Naive thymus-derived CD4-positive, alpha-beta T cell (primary cell): ENCODE data around the gene CD226. TPM values are rescaled to one million over a fixed set of nuclear protein-coding genes. Genes with fewer than 3 reads are reported as not detected.

Source experiments
- ATAC-seq: fragments of 150-1000 bp; cut with Tn5 transposase; 2 replicates; pipeline ENCODE4 v1.10.0; 2021; ENCODE audit warnings: mild to moderate bottlenecking, moderate library complexity
- CTCF ChIA-PET: fragments of 350-600 bp; sonication (Branson Sonifier 250); formaldehyde crosslinking; loops from one replicate; lab custom pipeline; 2021; ENCODE audit warnings: antibody characterized with exemption; lab: Charles Lee
- POLR2A ChIA-PET: fragments of 350-600 bp; sonication (Branson Sonifier 250); formaldehyde crosslinking; loops from one replicate; lab custom pipeline; 2021; ENCODE audit warnings: antibody characterized with exemption, inconsistent platforms; lab: Charles Lee
- DNase-seq, 9 donors: peaks; one replicate each; pipeline versions ENCODE4 v3.0.0 to v3.0.0-alpha.2; 2020 to 2022; ENCODE audit warnings: mixed read lengths in 1 of 9
- H3K27ac ChIP-seq: one replicate; pipeline ENCODE4 v1.7.0; 2013; ENCODE audit warnings: mild to moderate bottlenecking, low read depth, low read length, moderate library complexity
- H3K27me3 ChIP-seq, 2 donors: one replicate each; pipeline ENCODE4 v1.7.0; 2013; ENCODE audit warnings: low read length in 2 of 2, mild to moderate bottlenecking in 2 of 2, moderate library complexity in 2 of 2; ENCODE audit not compliant: control insufficient read depth in 2 of 2, insufficient read depth in 2 of 2
- H3K36me3 ChIP-seq, 3 experiments: 1 replicate in 2 of 3; 2 replicates in 1 of 3; pipeline ENCODE4 v1.7.0; 2013; ENCODE audit warnings: low read length in 3 of 3, mild to moderate bottlenecking in 3 of 3, moderate library complexity in 1 of 3; ENCODE audit not compliant: insufficient read depth in 3 of 3, control insufficient read depth in 2 of 3
- H3K4me1 ChIP-seq, 2 donors: one replicate each; pipeline ENCODE4 v1.7.0; 2013; ENCODE audit warnings: low read length in 2 of 2, mild to moderate bottlenecking in 2 of 2, moderate library complexity in 1 of 2; ENCODE audit not compliant: control insufficient read depth in 2 of 2, insufficient read depth in 2 of 2
- H3K4me3 ChIP-seq: 2 replicates; pipeline ENCODE4 v1.7.0; 2013; ENCODE audit warnings: mild to moderate bottlenecking, low read length
- H3K9me3 ChIP-seq, 3 experiments: 1 replicate in 2 of 3; 2 replicates in 1 of 3; pipeline ENCODE4 v1.7.0; 2013; ENCODE audit warnings: low read length in 3 of 3; ENCODE audit not compliant: control insufficient read depth in 2 of 3
- H3K27ac Mint-ChIP-seq, 9 donors: one replicate each; pipeline ENCODE4 v1.8.0; 2020 to 2022; ENCODE audit warnings: mixed read lengths in 9 of 9, mild to moderate bottlenecking in 8 of 9, moderate library complexity in 5 of 9, inconsistent platforms in 2 of 9
- H3K27me3 Mint-ChIP-seq, 5 donors: one replicate each; pipeline ENCODE4 v1.8.0; 2021 to 2022; ENCODE audit warnings: mixed read lengths in 5 of 5, mild to moderate bottlenecking in 1 of 5
- H3K36me3 Mint-ChIP-seq, 5 donors: one replicate each; pipeline ENCODE4 v1.8.0; 2020 to 2022; ENCODE audit warnings: mixed read lengths in 5 of 5, mild to moderate bottlenecking in 3 of 5, inconsistent platforms in 1 of 5
- H3K4me1 Mint-ChIP-seq, 7 donors: one replicate each; pipeline ENCODE4 v1.8.0; 2020 to 2022; ENCODE audit warnings: mixed read lengths in 7 of 7, mild to moderate bottlenecking in 3 of 7, inconsistent platforms in 1 of 7
- H3K4me3 Mint-ChIP-seq, 10 donors: one replicate each; pipeline ENCODE4 v1.8.0; 2020 to 2022; ENCODE audit warnings: mild to moderate bottlenecking in 10 of 10, mixed read lengths in 10 of 10, moderate library complexity in 6 of 10, inconsistent platforms in 2 of 10
- H3K9me3 Mint-ChIP-seq, 11 donors: one replicate each; pipeline ENCODE4 v1.8.0; 2020 to 2022; ENCODE audit warnings: mixed read lengths in 11 of 11, mild to moderate bottlenecking in 4 of 11, inconsistent platforms in 1 of 11, moderate library complexity in 1 of 11
- intact Hi-C, 2 donors: fragments of 100-400 bp; cut with micrococcal nuclease; formaldehyde crosslinking; loops; one replicate each; pipeline ENCODE4 v1.15.1; 2023
- polyA plus RNA-seq, 2 donors: library from polyadenylated mRNA; unstranded; fragments of 300-500 nt; fragmentation: Illumina TruSeq; gene quantifications; one replicate each; pipeline ENCODE4 v1.2.3, GENCODE V29; 2021
- total RNA-seq, 6 experiments: library from RNA in 5 of 6; stranded (reverse) in 5 of 6; gene quantifications; 1 replicate in 5 of 6; 2 replicates in 1 of 6; pipeline ENCODE4 v1.2.3 and lab custom pipeline; 2021 to 2026

Gene CD226
- total and polyA plus RNA-seq, 7 experiments from 2014 or later = 27.9 to 103 (median 45.9) TPM

DNA sequence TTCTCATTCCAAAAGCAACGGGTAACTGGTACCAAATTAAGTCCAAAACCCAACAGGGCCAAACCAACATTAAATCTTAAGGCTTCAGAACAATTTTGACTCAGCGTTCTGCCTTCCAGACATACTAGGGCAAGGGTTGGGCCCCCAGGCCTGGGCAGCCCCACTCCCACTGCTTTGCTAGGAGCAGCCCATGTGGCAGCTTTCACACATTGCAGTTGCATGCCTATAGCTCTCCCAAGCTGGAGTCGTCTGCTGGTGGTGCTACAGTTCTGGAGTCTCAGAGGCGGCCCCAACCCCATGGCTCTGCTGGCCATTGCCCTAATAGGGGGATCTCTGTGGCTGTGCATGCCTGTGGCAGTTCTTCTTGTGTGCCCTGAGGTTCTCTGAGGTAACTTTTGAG is 37.6 kb upstream of the CD226 start:
- Mint-ChIP-seq H3K4me3 (no peak overlapping the region), H3K27me3 (no peaks in the 10 kb centered on the region), H3K27ac (no peak overlapping the region), H3K36me3 (peaks cover 25 to 43% (median 41%) of the 10 kb centered on the region in 5 donors), H3K9me3 (peaks cover under 1 to 32% (median 28%) of the 10 kb centered on the region in 11 donors), H3K4me1 (peaks cover 2 to 31% (median 16%) of the 10 kb centered on the region in 7 donors)
- ChIA-PET CTCF (no interaction called here), POLR2A (no interaction called here)
- H3K4me1 ChIP-seq = no peaks in the 10 kb centered on the region
- no peak overlapping the region for H3K27ac ChIP-seq
- H3K27me3 ChIP-seq = no peaks in the 10 kb centered on the region
- H3K9me3 ChIP-seq = peaks cover 0 to 9% (median 4%) of the 10 kb centered on the region in 3 experiments
- H3K36me3 ChIP-seq = no peaks in the 10 kb centered on the region
- ATAC-seq (no peak), DNase-seq (no peak)
- intact Hi-C loops = no loop called here
- H3K4me3 ChIP-seq = no peak overlapping the region

GRCh38 chr18:69982417-69982816 is 34.7 kb upstream of the CD226 start:
- peak overlapping the region in 1 of 9 donors; percentile 29 for H3K27ac Mint-ChIP-seq
- peaks cover 14 to 40% (median 33%) of the 10 kb centered on the region in 5 donors for H3K36me3 Mint-ChIP-seq
- H3K27ac ChIP-seq = no peak overlapping the region
- H3K4me3 ChIP-seq = no peak overlapping the region
- no peaks in the 10 kb centered on the region for H3K27me3 ChIP-seq
- ChIA-PET POLR2A (no interaction called here), CTCF (no interaction called here)
- H3K27me3 Mint-ChIP-seq = no peaks in the 10 kb centered on the region
- peaks cover 2 to 11% (median 7%) of the 10 kb centered on the region in 11 donors for H3K9me3 Mint-ChIP-seq
- intact Hi-C loops = no loop called here
- no peaks in the 10 kb centered on the region for H3K36me3 ChIP-seq
- H3K4me3 Mint-ChIP-seq = no peak overlapping the region
- no peak for ATAC-seq
- DNase-seq = no peak
- H3K4me1 ChIP-seq = no peaks in the 10 kb centered on the region
- peaks cover 6 to 46% (median 16%) of the 10 kb centered on the region in 7 donors for H3K4me1 Mint-ChIP-seq
- no peaks in the 10 kb centered on the region for H3K9me3 ChIP-seq

DNA sequence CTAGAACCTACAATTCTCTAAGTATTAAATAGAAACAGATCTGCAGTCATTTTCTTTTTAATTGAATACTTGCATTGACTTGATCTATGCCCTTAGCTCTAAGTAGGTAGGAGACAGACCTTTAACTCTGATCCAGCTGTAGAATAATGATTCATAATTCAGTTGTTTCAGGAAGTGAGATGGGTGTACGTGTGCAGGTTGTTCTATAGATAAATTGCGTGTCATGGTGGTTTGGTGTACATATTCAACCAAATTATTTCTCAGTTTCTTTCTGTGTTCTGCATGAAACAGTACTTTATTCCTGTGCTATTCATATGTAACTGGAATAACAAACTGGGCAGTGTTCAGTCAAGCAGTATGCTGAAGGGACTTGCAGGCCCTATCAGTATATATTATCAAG is 34.3 kb upstream of the CD226 start:
- ATAC-seq (no peak), DNase-seq (no peak)
- Histone ChIP-seq H3K4me3 (no peak overlapping the region), H3K36me3 (no peaks in the 10 kb centered on the region), H3K4me1 (no peaks in the 10 kb centered on the region), H3K27ac (no peak overlapping the region), H3K27me3 (no peaks in the 10 kb centered on the region), H3K9me3 (no peaks in the 10 kb centered on the region)
- intact Hi-C loops = no loop called here
- POLR2A ChIA-PET = no interaction called here
- Mint-ChIP-seq H3K4me1 (peaks cover 6 to 46% (median 16%) of the 10 kb centered on the region in 7 donors), H3K27me3 (no peaks in the 10 kb centered on the region), H3K9me3 (peaks cover 2 to 11% (median 5%) of the 10 kb centered on the region in 11 donors), H3K36me3 (peaks cover 12 to 40% (median 33%) of the 10 kb centered on the region in 5 donors), H3K4me3 (peak overlapping the region in 1 of 10 donors; percentile 34), H3K27ac (peak overlapping the region in 4 of 9 donors; percentile 2 to 34 (median 16))
- CTCF ChIA-PET = no interaction called here

DNA sequence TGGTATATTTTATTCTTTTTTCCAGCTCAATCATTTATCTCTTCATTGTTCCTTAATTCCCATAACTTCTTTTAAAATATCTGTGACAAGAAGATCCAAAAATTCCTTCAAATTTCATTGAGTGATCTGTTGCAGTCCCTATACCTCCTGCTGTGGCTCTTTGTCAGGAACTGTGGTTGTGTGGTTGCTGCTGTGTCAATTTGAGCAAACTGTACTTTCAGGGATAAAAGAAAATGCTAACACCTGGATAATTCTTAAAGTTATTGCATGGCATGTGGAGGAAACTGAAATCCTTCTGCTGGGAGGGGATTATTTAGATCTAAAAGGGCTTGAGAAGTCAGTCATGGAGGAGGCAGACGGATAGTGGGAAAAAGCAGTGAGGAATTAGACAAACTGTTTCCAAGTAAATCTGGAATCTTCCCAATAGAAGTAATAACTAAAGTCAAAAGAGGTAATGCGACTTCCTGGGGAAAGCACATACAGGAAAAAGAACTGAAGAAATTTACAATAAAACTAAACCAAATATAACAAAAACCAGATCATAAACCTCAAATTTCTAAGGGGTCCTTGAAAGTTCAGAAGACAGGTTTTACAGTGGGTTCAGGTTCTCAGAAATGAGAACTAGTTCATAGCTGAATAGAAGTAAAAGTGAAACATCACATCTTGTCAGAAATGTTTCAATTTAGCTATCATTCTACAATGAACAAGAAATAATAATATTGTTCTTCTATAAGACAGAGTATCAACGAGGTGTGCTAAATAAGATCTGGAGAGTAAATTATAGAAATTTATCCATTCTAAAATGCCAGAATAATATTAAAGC is 33.5 kb upstream of the CD226 start:
- Histone ChIP-seq H3K27ac (no peak overlapping the region), H3K4me1 (no peaks in the 10 kb centered on the region), H3K4me3 (no peak overlapping the region), H3K9me3 (peaks cover 0 to 3% (median 0%) of the 10 kb centered on the region in 3 experiments), H3K36me3 (no peaks in the 10 kb centered on the region), H3K27me3 (no peaks in the 10 kb centered on the region)
- H3K27me3 Mint-ChIP-seq = no peaks in the 10 kb centered on the region
- ChIA-PET POLR2A (no interaction called here), CTCF (no interaction called here)
- H3K36me3 Mint-ChIP-seq = peaks cover 8 to 41% (median 31%) of the 10 kb centered on the region in 5 donors
- no peak for ATAC-seq
- intact Hi-C loops = no loop called here
- H3K4me1 Mint-ChIP-seq = peaks cover 6 to 46% (median 16%) of the 10 kb centered on the region in 7 donors
- peaks cover under 1 to 15% (median 9%) of the 10 kb centered on the region in 11 donors for H3K9me3 Mint-ChIP-seq
- peak overlapping the region in 6 of 9 donors; percentile 2 to 80 (median 42) for H3K27ac Mint-ChIP-seq
- peak overlapping the region in 1 of 10 donors; percentile 53 for H3K4me3 Mint-ChIP-seq
- no peak for DNase-seq

GRCh38 chr18:69980509-69980908 is 32.8 kb upstream of the CD226 start:
- intact Hi-C loops = no loop called here
- ChIA-PET POLR2A (no interaction called here), CTCF (no interaction called here)
- H3K9me3 ChIP-seq = peaks cover 0 to 3% (median 0%) of the 10 kb centered on the region in 3 experiments
- ATAC-seq (no peak), DNase-seq (no peak)
- H3K27ac ChIP-seq = no peak overlapping the region
- H3K27ac Mint-ChIP-seq = peak overlapping the region in 1 of 9 donors; percentile 22
- no peak overlapping the region for H3K4me3 ChIP-seq
- peaks cover 5 to 43% (median 32%) of the 10 kb centered on the region in 5 donors for H3K36me3 Mint-ChIP-seq
- H3K27me3 ChIP-seq = no peaks in the 10 kb centered on the region
- no peaks in the 10 kb centered on the region for H3K36me3 ChIP-seq
- peaks cover 6 to 46% (median 16%) of the 10 kb centered on the region in 7 donors for H3K4me1 Mint-ChIP-seq
- no peak overlapping the region for H3K4me3 Mint-ChIP-seq
- H3K27me3 Mint-ChIP-seq = no peaks in the 10 kb centered on the region
- peaks cover 4 to 20% (median 11%) of the 10 kb centered on the region in 11 donors for H3K9me3 Mint-ChIP-seq
- no peaks in the 10 kb centered on the region for H3K4me1 ChIP-seq

GRCh38 chr18:69978732-69979715 is 31.4 kb upstream of the CD226 start:
- H3K9me3 Mint-ChIP-seq = peaks cover 5 to 26% (median 11%) of the 10 kb centered on the region in 11 donors
- Histone ChIP-seq H3K9me3 (peaks cover 0 to 3% (median 0%) of the 10 kb centered on the region in 3 experiments), H3K4me3 (no peak overlapping the region), H3K27ac (no peak overlapping the region), H3K27me3 (no peaks in the 10 kb centered on the region), H3K36me3 (no peaks in the 10 kb centered on the region), H3K4me1 (no peaks in the 10 kb centered on the region)
- ChIA-PET POLR2A (no interaction called here), CTCF (no interaction called here)
- H3K27ac Mint-ChIP-seq = peak overlapping the region in 2 of 9 donors; percentile 26
- intact Hi-C loops = loop anchor here in 1 of 2 donors (2.0 kb wide), 1 partner anchor 20 kb away; no protein-coding TSS in a partner anchor
- no peak for DNase-seq
- peaks cover 6 to 46% (median 16%) of the 10 kb centered on the region in 7 donors for H3K4me1 Mint-ChIP-seq
- peak overlapping the region in 1 of 10 donors; percentile 37 for H3K4me3 Mint-ChIP-seq
- ATAC-seq = no peak
- no peaks in the 10 kb centered on the region for H3K27me3 Mint-ChIP-seq
- peaks cover 5 to 51% (median 38%) of the 10 kb centered on the region in 5 donors for H3K36me3 Mint-ChIP-seq
